Right lobe of liver (tissue), 4 donors: ENCODE results near the gene PHB1.

Experiments
- CTCF ChIP-seq, 4 donors: fragments of 200-600 bp in 3 of 4; fragments of 450-650 bp in 1 of 4; IDR thresholded peaks; one replicate each; pipeline versions ENCODE4 v1.5.1 to v1.8.0; 2016 to 2022; ENCODE audit warnings: antibody characterized with exemption in 4 of 4, mild to moderate bottlenecking in 2 of 4
- POLR2A ChIP-seq: fragments of 450-650 bp; IDR thresholded peaks from one replicate; pipeline ENCODE4 v1.6.1; 2017; ENCODE audit warnings: antibody characterized with exemption, mild to moderate bottlenecking
- donor health status: DM: no; HTN: no; CAD: no.
- donor health status: DM: no; HTN: no; CAD: no.
- donor health status: DM: no; HTN: yes; CAD: no.

- TF ChIP-seq POLR2A (no peak), CTCF (IDR thresholded peaks at IDR 0.05) (no peak)
Observed at GRCh38 chr17:49445591-49445990, 30.9 kb upstream of the PHB1 start.
